GM13976 (cell line): ENCODE data around the gene CNOT3.

ENCODE experiments used
- DNase-seq: peaks from one replicate; pipeline ENCODE4 v3.0.0; 2012; ENCODE audit warnings: low spot score
- CTCF ChIP-seq: IDR thresholded peaks from 2 replicates; pipeline ENCODE4 v1.5.1; 2012; ENCODE audit warnings: borderline replicate concordance, mild to moderate bottlenecking; ENCODE audit not compliant: insufficient read depth; ENCODE audit errors: extremely low read depth, missing control alignments, control extremely low read depth
- in situ Hi-C: fragments of 300-500 bp; cut with MboI; formaldehyde crosslinking; loops from one replicate; pipeline ENCODE4 v1.12.0; 2022; ENCODE audit warnings: low sequenced_read_pairs, mixed read lengths, inconsistent platforms; ENCODE audit not compliant: unreplicated experiment

Gene CNOT3

GRCh38 chr19:54141356-54141755 lies 3.8 kb downstream of the CNOT3 start:
- no peak for TF ChIP-seq CTCF
- in situ Hi-C loops: no loop called here
- DNase-seq: no peak

GRCh38 chr19:54142166-54142780 lies 4.7 kb downstream of the CNOT3 start:
- no peak for TF ChIP-seq CTCF
- DNase-seq: no peak
- in situ Hi-C loops: no loop called here

- no peak for DNase-seq
- in situ Hi-C loops: no loop called here
- no peak for TF ChIP-seq CTCF
Observed at GRCh38 chr19:54145541-54146158, 8.1 kb downstream of the CNOT3 start.

- DNase-seq: no peak
- in situ Hi-C loops: no loop called here
- no peak for TF ChIP-seq CTCF
Observed at GRCh38 chr19:54147676-54148075, 10.1 kb downstream of the CNOT3 start.

GRCh38 chr19:54148158-54148557 lies 10.6 kb downstream of the CNOT3 start:
- DNase-seq: no peak
- no peak for TF ChIP-seq CTCF
- in situ Hi-C loops: no loop called here

DNA sequence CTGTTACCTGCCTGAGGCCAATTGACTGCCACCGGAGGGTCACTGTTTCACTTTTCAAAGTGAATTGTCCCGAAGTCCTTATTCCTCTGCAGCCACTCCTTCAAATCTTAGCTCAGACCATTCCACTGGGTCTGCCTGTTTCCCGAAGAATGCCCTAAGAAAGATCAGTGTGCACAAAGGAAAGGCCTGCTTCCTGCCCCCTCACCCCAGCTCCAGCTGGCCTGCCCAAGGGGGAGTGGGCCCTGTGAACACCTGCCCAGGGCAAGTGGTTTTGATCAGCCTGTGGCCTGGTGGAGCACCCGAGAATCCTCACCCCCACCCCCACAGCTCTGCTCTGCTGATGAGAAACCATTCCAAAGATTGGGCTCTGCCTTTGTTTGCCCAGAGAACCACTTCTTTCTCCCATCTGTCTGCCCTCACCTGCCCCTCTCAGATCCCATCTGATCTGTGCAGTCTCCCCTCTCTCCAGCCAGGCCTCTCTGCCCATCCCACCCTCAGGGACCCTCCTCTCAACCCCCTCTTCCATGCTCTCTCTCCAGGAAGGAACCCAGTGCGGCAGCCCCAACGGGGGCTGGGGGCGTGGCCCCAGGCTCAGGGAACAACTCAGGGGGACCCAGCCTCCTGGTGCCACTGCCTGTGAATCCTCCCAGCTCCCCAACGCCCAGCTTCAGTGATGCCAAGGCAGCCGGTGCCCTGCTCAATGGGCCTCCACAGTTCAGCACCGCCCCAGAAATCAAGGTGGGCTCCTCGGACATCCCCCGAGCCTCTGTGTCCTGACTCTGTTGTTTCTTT lies 11.7 kb downstream of the CNOT3 start:
- in situ Hi-C loops: no loop called here
- no peak for DNase-seq
- no peak for TF ChIP-seq CTCF
